OCI-LY7 (cell line): ENCODE measurements around the gene PRL.

ENCODE experiments used
- EZH2phosphoT487 ChIP-seq: fragments of 200-600 bp; sonication (generic); IDR thresholded peaks from 2 replicates; pipeline ENCODE4 v1.6.1; 2018; ENCODE audit warnings: low read depth, borderline replicate concordance, mild to moderate bottlenecking, mixed run types, antibody characterized with exemption, low read length, moderate library complexity, mixed read lengths
- TF ChIP-seq, protein P1 (sequence below): fragments of 200-600 bp; sonication (generic); conservative IDR thresholded peaks from 2 replicates; pipeline ENCODE4 v1.5.1; 2014; ENCODE audit warnings: mild to moderate bottlenecking, antibody characterized with exemption, low read length, moderate library complexity, mixed read lengths

DNA sequence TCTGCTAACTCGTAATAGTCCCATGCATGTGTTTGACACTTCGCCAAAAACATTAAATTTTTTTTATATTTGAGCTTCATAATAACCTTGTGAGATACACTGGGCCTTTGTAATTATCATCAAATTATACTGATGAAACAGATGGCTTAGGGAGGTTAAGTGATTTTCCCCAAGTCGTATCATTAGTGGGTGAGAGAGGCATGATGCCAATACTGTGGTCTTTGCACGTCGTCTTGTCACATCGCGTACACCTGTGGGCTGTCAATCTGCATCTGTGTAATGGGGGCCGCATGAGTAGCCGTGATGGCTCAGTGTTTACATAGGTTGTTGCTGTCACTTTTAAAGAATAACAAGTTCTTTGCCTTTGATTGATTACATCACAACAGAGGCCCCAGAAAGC, 1.7 kb downstream of the PRL start:
- TF ChIP-seq, protein P1, sequence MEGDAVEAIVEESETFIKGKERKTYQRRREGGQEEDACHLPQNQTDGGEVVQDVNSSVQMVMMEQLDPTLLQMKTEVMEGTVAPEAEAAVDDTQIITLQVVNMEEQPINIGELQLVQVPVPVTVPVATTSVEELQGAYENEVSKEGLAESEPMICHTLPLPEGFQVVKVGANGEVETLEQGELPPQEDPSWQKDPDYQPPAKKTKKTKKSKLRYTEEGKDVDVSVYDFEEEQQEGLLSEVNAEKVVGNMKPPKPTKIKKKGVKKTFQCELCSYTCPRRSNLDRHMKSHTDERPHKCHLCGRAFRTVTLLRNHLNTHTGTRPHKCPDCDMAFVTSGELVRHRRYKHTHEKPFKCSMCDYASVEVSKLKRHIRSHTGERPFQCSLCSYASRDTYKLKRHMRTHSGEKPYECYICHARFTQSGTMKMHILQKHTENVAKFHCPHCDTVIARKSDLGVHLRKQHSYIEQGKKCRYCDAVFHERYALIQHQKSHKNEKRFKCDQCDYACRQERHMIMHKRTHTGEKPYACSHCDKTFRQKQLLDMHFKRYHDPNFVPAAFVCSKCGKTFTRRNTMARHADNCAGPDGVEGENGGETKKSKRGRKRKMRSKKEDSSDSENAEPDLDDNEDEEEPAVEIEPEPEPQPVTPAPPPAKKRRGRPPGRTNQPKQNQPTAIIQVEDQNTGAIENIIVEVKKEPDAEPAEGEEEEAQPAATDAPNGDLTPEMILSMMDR = no peak
- TF ChIP-seq EZH2phosphoT487 = no peak
